Measurements from ENCODE around the gene C1orf159. TPM values are rescaled to one million over a fixed set of nuclear protein-coding genes. Genes with fewer than 3 reads are reported as not detected.
A peak's percentile ranks its signal among the peaks of the same experiment; 100 is the strongest.

The C1orf159 gene
- total RNA-seq, 4 donors from 2014 or later: 6.9 to 19.6 (median 14.7) TPM

DNA sequence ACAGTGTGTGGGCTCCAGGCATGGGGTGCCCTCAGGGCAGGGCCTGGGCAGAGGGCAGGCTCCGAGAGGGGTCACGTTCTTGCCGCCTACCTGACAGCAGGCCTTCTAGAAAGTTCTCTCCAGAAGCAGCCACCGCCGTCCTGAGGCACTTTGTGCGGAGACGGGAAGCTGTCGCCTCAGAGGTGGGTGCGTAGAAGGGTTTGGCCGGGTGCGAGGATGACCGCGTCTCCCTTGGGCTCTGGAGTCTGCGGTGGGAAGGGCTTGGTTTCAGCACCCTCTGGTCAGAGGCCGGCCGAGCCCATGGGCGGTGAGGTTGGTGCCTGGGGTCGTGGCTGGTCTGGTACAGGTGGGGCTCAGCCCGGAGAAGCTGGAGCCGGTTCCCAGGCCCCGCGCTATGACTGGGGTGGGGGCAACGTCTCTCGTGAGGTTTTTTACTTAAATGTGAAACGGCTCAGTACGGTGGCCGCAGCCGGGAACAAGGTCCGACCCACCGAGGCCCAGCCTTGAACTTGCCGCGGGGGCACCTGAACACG lies 47.7 kb upstream of the C1orf159 start:
- intact Hi-C loops (cut with DNase I): no loop called here
- peak overlapping the region; percentile 89 to 96 (median 94) for H3K27ac ChIP-seq
- peaks cover 18 to 60% (median 33%) of the 10 kb centered on the region in 3 donors for H3K4me1 ChIP-seq
- peaks cover 0 to 13% (median 0%) of the 10 kb centered on the region in 3 donors for H3K36me3 ChIP-seq
- 6 to 33% methylated on average over 9 to 23 of the region's 33 CpGs for WGBS, 2 donors
- DNase-seq: no peak
- TF ChIP-seq CTCF (IDR thresholded peaks at IDR 0.05): no peak
- no peak for TF ChIP-seq POLR2A (IDR thresholded peaks at IDR 0.05)
- H3K4me3 ChIP-seq: peak overlapping the region; percentile 60 to 70 (median 67)
- no peaks in the 10 kb centered on the region for H3K9me3 ChIP-seq
- peaks cover 0 to 62% (median 0%) of the 10 kb centered on the region in 4 donors for H3K27me3 ChIP-seq

DNA sequence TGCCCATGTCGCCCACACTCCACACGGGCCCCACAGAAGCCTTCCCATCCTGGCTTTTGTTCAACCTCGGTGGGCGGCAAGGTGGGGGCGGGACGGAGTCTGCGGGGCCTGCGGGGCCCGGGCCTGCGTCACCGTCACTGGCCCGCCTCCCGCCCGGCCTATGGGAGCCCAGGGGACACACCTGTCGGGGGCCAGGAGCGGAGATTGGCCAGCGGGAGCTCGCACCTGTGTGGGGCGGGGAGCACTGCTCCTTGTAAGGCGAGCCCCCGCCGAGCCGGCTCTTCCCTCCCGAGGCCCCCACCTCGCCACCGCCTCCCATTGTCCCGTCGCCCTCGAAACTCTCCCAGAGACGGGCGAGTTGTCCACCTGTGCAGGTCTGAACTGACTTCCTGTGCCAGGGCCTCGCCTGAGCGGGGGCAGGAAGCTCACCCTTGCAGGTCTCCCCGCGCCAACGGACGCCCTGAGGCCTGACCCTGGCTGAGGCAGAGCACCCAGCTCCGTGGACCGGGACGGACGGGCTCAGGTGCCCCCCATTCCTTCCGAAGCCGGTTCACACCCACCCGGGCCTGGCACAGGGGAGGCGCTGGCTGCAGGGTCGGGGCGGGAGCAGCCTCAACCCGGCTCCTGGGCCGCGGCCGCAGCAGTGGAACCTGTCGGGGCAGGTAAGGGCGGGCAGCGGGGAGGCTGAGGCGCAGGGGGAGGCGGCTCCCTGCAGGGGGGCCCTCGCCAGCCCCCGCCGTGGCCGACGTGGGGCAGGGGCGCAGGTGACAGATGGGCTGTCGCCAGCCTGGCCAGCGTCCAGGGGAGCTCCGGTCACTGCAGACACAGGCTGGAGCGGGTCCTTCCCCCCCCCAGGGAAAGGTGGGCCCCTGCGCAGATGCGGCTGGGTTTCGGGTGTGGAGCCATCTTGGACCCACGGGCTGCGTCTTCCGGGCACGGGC lies 47.0 kb upstream of the C1orf159 start:
- Histone ChIP-seq H3K4me3 (peak overlapping the region; percentile 60 to 70 (median 67)), H3K27ac (peak overlapping the region; percentile 89 to 96 (median 94)), H3K36me3 (peaks cover 0 to 6% (median 0%) of the 10 kb centered on the region in 3 donors), H3K4me1 (peaks cover 24 to 60% (median 41%) of the 10 kb centered on the region in 3 donors), H3K27me3 (peaks cover 0 to 54% (median 0%) of the 10 kb centered on the region in 4 donors), H3K9me3 (no peaks in the 10 kb centered on the region)
- TF ChIP-seq CTCF (IDR thresholded peaks at IDR 0.05): no peak
- TF ChIP-seq POLR2A (IDR thresholded peaks at IDR 0.05): peak in 3 of 4 donors; percentile 17 to 80 (median 45)
- no peak for DNase-seq
- WGBS, 2 donors: 6 to 20% methylated on average over 1 to 7 of the region's 73 CpGs
- intact Hi-C loops (cut with DNase I): no loop called here

DNA sequence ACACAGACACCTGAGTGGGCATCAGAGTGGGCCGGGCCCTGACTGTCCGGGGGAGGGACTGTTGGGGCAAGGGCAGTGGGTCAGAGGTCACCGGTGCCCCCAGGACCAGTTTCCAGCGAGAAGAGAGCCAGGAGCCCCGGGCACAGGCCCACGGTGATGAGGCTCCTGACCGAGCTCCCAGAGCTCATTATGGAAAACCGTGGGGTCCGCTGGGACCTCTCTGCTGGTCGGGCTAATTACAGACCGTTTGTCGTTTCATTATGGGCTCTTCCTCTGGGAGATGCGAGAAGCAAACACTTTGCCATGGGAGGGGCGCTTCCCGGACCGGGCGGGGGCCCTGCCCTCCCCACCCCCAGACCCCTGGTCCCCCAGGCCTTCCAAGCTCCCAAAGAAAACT lies 45.8 kb upstream of the C1orf159 start:
- no peak for DNase-seq
- intact Hi-C loops (cut with DNase I): no loop called here
- Histone ChIP-seq H3K36me3 (no peaks in the 10 kb centered on the region), H3K9me3 (no peaks in the 10 kb centered on the region), H3K4me3 (no peak overlapping the region), H3K27ac (peak overlapping the region in 2 of 4 donors; percentile 89 to 95), H3K4me1 (peaks cover 14 to 53% (median 32%) of the 10 kb centered on the region in 3 donors), H3K27me3 (peaks cover 0 to 42% (median 0%) of the 10 kb centered on the region in 4 donors)
- 60% methylated on average over 2 of the region's 17 CpGs; no CpG with 5 or more reads in 1 of the 2 donors for WGBS, 2 donors
- no peak for TF ChIP-seq POLR2A (IDR thresholded peaks at IDR 0.05)
- TF ChIP-seq CTCF (IDR thresholded peaks at IDR 0.05): no peak

GRCh38 chr1:1161078-1161682 lies 45.3 kb upstream of the C1orf159 start:
- DNase-seq: no peak
- TF ChIP-seq POLR2A (IDR thresholded peaks at IDR 0.05): no peak
- TF ChIP-seq CTCF (IDR thresholded peaks at IDR 0.05): no peak
- intact Hi-C loops (cut with DNase I): no loop called here
- Histone ChIP-seq H3K9me3 (no peaks in the 10 kb centered on the region), H3K4me1 (peaks cover 13 to 48% (median 27%) of the 10 kb centered on the region in 3 donors), H3K27me3 (peaks cover 0 to 37% (median 0%) of the 10 kb centered on the region in 4 donors), H3K36me3 (no peaks in the 10 kb centered on the region), H3K27ac (no peak overlapping the region), H3K4me3 (no peak overlapping the region)
- 84 to 85% methylated on average over 6 to 8 of the region's 29 CpGs for WGBS, 2 donors

All from esophagus squamous epithelium (tissue), 5 donors.